WTC11 (cell line): ENCODE data around the gene FERMT3. TPM values are rescaled to one million over a fixed set of nuclear protein-coding genes. Genes with fewer than 3 reads are reported as not detected.
"Not testable (repeated sequence)": the region's sequence is repeated elsewhere in the genome, so short reads cannot be mapped to it uniquely, and the experiment has no call there.

Experiments
- ATAC-seq: fragments of 200-7000 bp; cut with Tn5 transposase; 2 replicates; pipeline ENCODE4 v1.10.0; 2021; ENCODE audit warnings: mild to moderate bottlenecking, moderate library complexity
- CTCF ChIA-PET: fragments of 300-600 bp; sonication (Branson Sonifier 250); formaldehyde crosslinking; loops from one replicate; lab custom pipeline; 2021; ENCODE audit warnings: antibody characterized with exemption; lab: Charles Lee
- POLR2A ChIA-PET: fragments of 350-600 bp; sonication (Branson Sonifier 250); formaldehyde crosslinking; loops from one replicate; lab custom pipeline; 2021; ENCODE audit warnings: antibody characterized with exemption; lab: Charles Lee
- DNase-seq: peaks from one replicate; pipeline ENCODE4 v3.0.0; 2021; ENCODE audit warnings: low spot score
- H3K27ac Mint-ChIP-seq: 2 replicates; pipeline ENCODE4 v1.8.0; 2021; ENCODE audit warnings: mixed read lengths
- H3K27me3 Mint-ChIP-seq: 2 replicates; pipeline ENCODE4 v1.8.0; 2021; ENCODE audit warnings: low read depth, mild to moderate bottlenecking, moderate library complexity, mixed read lengths
- H3K36me3 Mint-ChIP-seq: 2 replicates; pipeline ENCODE4 v1.8.0; 2021; ENCODE audit warnings: mixed read lengths
- H3K4me1 Mint-ChIP-seq: 2 replicates; pipeline ENCODE4 v1.8.0; 2022; ENCODE audit warnings: mixed read lengths
- H3K4me3 Mint-ChIP-seq: 2 replicates; pipeline ENCODE4 v1.8.0; 2021; ENCODE audit warnings: mild to moderate bottlenecking, moderate library complexity, mixed read lengths
- H3K9me3 Mint-ChIP-seq: 2 replicates; pipeline ENCODE4 v1.8.0; 2021; ENCODE audit warnings: mixed read lengths
- AR ChIP-seq: fragments of 250-450 bp; sonication (Bioruptor Pico); IDR thresholded peaks from 2 replicates; pipeline ENCODE4 v1.9.0; 2021; ENCODE audit warnings: mild to moderate bottlenecking
- CBFB ChIP-seq: sonication (generic); formaldehyde crosslinking; IDR thresholded peaks from 2 replicates; pipeline ENCODE4 v1.8.1; 2022; ENCODE audit warnings: mild to moderate bottlenecking, low read depth, missing genetic modification reagents
- GTF2I ChIP-seq: fragments of 250-450 bp; sonication (Bioruptor Pico); conservative IDR thresholded peaks from 2 replicates; pipeline ENCODE4 v1.4.0; 2021; ENCODE audit warnings: mild to moderate bottlenecking
- JAZF1 ChIP-seq: fragments of 250-450 bp; sonication (Bioruptor Pico); IDR thresholded peaks from 2 replicates; pipeline ENCODE4 v1.9.0; 2021; ENCODE audit warnings: moderate library complexity, mild to moderate bottlenecking, inconsistent platforms
- KAT7 ChIP-seq: sonication (generic); formaldehyde crosslinking; IDR thresholded peaks from 2 replicates; pipeline ENCODE4 v1.8.1; 2023; ENCODE audit warnings: missing genetic modification reagents, mild to moderate bottlenecking, borderline replicate concordance
- NR3C1 ChIP-seq: sonication (generic); formaldehyde crosslinking; conservative IDR thresholded peaks from 2 replicates; pipeline ENCODE4 v1.8.1; 2023; ENCODE audit warnings: low read depth, mild to moderate bottlenecking, missing genetic modification reagents
- PRDM15 ChIP-seq: sonication (generic); formaldehyde crosslinking; IDR thresholded peaks from 2 replicates; pipeline ENCODE4 v1.8.0; 2022; ENCODE audit warnings: missing genetic modification reagents
- PRRX2 ChIP-seq: fragments of 250-450 bp; sonication (Bioruptor Pico); IDR thresholded peaks from 2 replicates; pipeline ENCODE4 v1.8.0; 2021; ENCODE audit warnings: mild to moderate bottlenecking
- RELA ChIP-seq: sonication (generic); formaldehyde crosslinking; IDR thresholded peaks from 2 replicates; pipeline ENCODE4 v1.8.1; 2022; ENCODE audit warnings: missing genetic modification reagents, mild to moderate bottlenecking, borderline replicate concordance
- RORB ChIP-seq: fragments of 250-450 bp; sonication (Bioruptor Pico); IDR thresholded peaks from 2 replicates; pipeline ENCODE4 v1.9.0; 2021; ENCODE audit warnings: mild to moderate bottlenecking
- SMAD3 ChIP-seq: sonication (generic); formaldehyde crosslinking; IDR thresholded peaks from 2 replicates; pipeline ENCODE4 v1.8.0; 2022; ENCODE audit warnings: missing genetic modification reagents, mild to moderate bottlenecking, borderline replicate concordance
- SOX15 ChIP-seq: fragments of 250-450 bp; sonication (Bioruptor Pico); IDR thresholded peaks from 2 replicates; pipeline ENCODE4 v1.9.0; 2021; ENCODE audit warnings: mild to moderate bottlenecking
- TEAD4 ChIP-seq: sonication (generic); formaldehyde crosslinking; IDR thresholded peaks from 2 replicates; pipeline ENCODE4 v1.8.0; 2022; ENCODE audit warnings: mild to moderate bottlenecking, missing genetic modification reagents
- ZMAT4 ChIP-seq: fragments of 250-450 bp; sonication (Bioruptor Pico); IDR thresholded peaks from 2 replicates; pipeline ENCODE4 v1.9.0; 2021; ENCODE audit warnings: mild to moderate bottlenecking
- ZNF219 ChIP-seq: sonication (generic); formaldehyde crosslinking; IDR thresholded peaks from 2 replicates; pipeline ENCODE4 v1.8.0; 2023; ENCODE audit warnings: missing genetic modification reagents, mild to moderate bottlenecking, borderline replicate concordance
- ZNF281 ChIP-seq: sonication (generic); formaldehyde crosslinking; IDR thresholded peaks from 2 replicates; pipeline ENCODE4 v1.8.0; 2023; ENCODE audit warnings: mild to moderate bottlenecking, missing genetic modification reagents
- ZNF396 ChIP-seq: fragments of 250-450 bp; sonication (Bioruptor Pico); IDR thresholded peaks from 2 replicates; pipeline ENCODE4 v1.8.0; 2021; ENCODE audit warnings: mild to moderate bottlenecking, moderate library complexity, borderline replicate concordance
- ZSCAN18 ChIP-seq: fragments of 250-450 bp; sonication (Bioruptor Pico); IDR thresholded peaks from 2 replicates; pipeline ENCODE4 v2.1.2; 2022; ENCODE audit warnings: mild to moderate bottlenecking, moderate library complexity
- total RNA-seq: library from RNA; stranded (reverse); gene quantifications from 3 replicates; pipeline ENCODE4 v1.2.3, GENCODE V29; 2021

The FERMT3 gene
- total RNA-seq, 1 experiment from 2014 or later: 3.8 TPM

GRCh38 chr11:64157631-64158394, 48.7 kb upstream of the FERMT3 start:
- POLR2A ChIA-PET: no interaction called here
- TF ChIP-seq SOX15 (no peak), RELA (CRISPR knock-in tag) (no peak), CBFB (CRISPR knock-in tag) (no peak), ZSCAN18 (CRISPR knock-in tag) (no peak), GTF2I (CRISPR knock-in tag) (no peak), SMAD3 (no peak), PRDM15 (CRISPR knock-in tag) (no peak), NR3C1 (CRISPR knock-in tag) (no peak), KAT7 (CRISPR knock-in tag) (no peak)
- peaks cover 21% of the 10 kb centered on the region for H3K4me1 Mint-ChIP-seq
- H3K9me3 Mint-ChIP-seq: peaks cover 6% of the 10 kb centered on the region; the same call in 1 of the 2 replicates
- H3K27ac Mint-ChIP-seq: no peak overlapping the region
- no peak for ATAC-seq
- H3K4me3 Mint-ChIP-seq: no peak overlapping the region
- no peak for DNase-seq
- H3K27me3 Mint-ChIP-seq: peaks cover 2% of the 10 kb centered on the region; the same call in 1 of the 2 replicates
- CTCF ChIA-PET: no interaction called here
- H3K36me3 Mint-ChIP-seq: peaks cover 8% of the 10 kb centered on the region; the same call in 1 of the 2 replicates

- TF ChIP-seq ZNF396 (CRISPR knock-in tag): no peak
- TF ChIP-seq ZNF281 (CRISPR knock-in tag): no peak
- no peak for TF ChIP-seq TEAD4 (CRISPR knock-in tag)
- no peak for TF ChIP-seq ZMAT4
- no peak for TF ChIP-seq PRRX2 (CRISPR knock-in tag)
- no peak for TF ChIP-seq AR (CRISPR knock-in tag)
- TF ChIP-seq ZNF219: no peak
- TF ChIP-seq JAZF1 (CRISPR knock-in tag): no peak
- no peak for TF ChIP-seq RORB (CRISPR knock-in tag)
- POLR2A ChIA-PET: interaction anchor here (1.1 kb wide), 1 partner anchor 25 kb away, joined by 9 read pairs; the partner anchor contains the start of gene STIP1
- DNase-seq: no peak
- no peak overlapping the region for H3K4me3 Mint-ChIP-seq
- peaks cover 12% of the 10 kb centered on the region for H3K4me1 Mint-ChIP-seq
- peaks cover 8% of the 10 kb centered on the region; the same call in 1 of the 2 replicates for H3K36me3 Mint-ChIP-seq
- no peak overlapping the region for H3K27ac Mint-ChIP-seq
- no peak for ATAC-seq
- peaks cover 2% of the 10 kb centered on the region; the same call in 1 of the 2 replicates for H3K27me3 Mint-ChIP-seq
- peaks cover 6% of the 10 kb centered on the region; the same call in 1 of the 2 replicates for H3K9me3 Mint-ChIP-seq
- CTCF ChIA-PET: no interaction called here
These were observed 45.5 kb upstream of the FERMT3 start for GRCh38 chr11:64161037-64161436.

GRCh38 chr11:64162769-64163168, 43.8 kb upstream of the FERMT3 start:
- not testable (repeated sequence) for H3K36me3 Mint-ChIP-seq, DNase-seq, ATAC-seq, H3K27ac Mint-ChIP-seq, H3K9me3 Mint-ChIP-seq, H3K4me3 Mint-ChIP-seq, H3K27me3 Mint-ChIP-seq
- POLR2A ChIA-PET: interaction anchor here (0.8 to 1.0 kb wide), 2 partner anchors 22 to 23 kb away, joined by 3 to 4 read pairs; partner anchors contain the start of gene STIP1
- H3K4me1 Mint-ChIP-seq: peaks cover 19% of the 10 kb centered on the region
- CTCF ChIA-PET: interaction anchor here (0.6 to 1.7 kb wide), 7 partner anchors 8 to 161 kb away, joined by 3 to 9 read pairs (median 3); no protein-coding TSS in a partner anchor
